Activated CD4-positive, alpha-beta T cell treated with anti-CD3 and anti-CD28 coated beads, Interleukin-2, Interleukin-4, amounts not matched to agents 100 ng/mL and 50 ng/mL, durations not matched to agents 16 hours and 8 hours (primary cell): Measurements from ENCODE around the gene TLE4.
A peak's percentile ranks its signal among the peaks of the same experiment; 100 is the strongest.
"Not testable (repeated sequence)": the region's sequence is repeated elsewhere in the genome, so short reads cannot be mapped to it uniquely, and the experiment has no call there.

ENCODE experiments used
- DNase-seq: peaks from one replicate; pipeline ENCODE4 v3.0.0-alpha.2; 2020; ENCODE audit warnings: low spot score

Gene TLE4

GRCh38 chr9:79603222-79603920, 31.6 kb downstream of the TLE4 start:
- DNase-seq: no peak

DNA sequence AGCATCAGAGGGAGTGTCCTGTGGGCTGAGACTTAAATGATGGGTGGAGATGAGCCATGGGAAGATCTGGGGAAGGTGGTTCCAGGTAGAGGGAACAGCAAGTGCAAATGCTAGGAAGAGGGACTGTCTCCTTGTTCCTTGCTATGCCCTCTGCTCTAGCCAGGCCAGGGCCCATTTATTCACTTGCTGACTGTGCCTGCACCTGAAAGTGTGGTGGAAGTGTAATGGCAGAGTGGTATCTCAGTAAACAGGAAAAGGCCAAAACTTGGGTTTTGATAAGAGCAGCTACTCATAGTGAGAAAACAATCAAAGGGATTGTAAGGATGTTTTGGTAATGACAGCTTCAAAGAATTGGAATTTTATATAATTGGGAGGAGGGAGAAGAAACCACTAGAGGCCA, 32.4 kb downstream of the TLE4 start:
- no peak for DNase-seq

DNA sequence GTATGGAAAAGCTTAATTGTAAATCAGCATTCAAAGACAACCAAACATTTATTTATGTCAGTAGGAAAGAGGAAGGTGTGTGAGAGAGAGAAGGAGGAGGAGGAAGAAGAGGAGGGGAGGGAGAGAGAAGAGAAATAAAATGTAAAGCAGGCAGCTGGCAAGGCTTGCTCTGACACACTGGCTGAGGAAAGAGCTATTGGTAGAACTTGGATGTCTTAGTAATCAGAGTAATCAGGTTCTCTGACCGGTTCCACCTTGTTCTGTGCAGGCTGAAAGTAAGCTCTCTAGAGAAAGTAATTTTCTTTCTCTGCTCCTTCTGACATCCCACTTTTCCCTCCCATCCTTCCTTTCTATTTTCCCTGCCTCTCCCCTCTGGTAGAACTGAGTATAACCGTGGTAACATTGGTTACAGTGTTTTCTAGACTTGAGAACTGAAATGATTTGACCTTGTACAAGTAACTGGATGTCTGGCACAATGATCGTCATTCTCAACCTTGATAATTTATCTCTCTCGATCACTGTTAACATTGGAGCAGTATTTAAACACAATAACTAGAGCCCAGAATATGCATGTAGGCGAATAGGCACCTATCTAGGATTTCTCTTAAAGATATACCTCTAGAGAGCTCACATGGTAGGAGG, 33.3 kb downstream of the TLE4 start:
- no peak for DNase-seq

GRCh38 chr9:79606529-79606928, 34.8 kb downstream of the TLE4 start:
- DNase-seq: not testable (repeated sequence)

DNA sequence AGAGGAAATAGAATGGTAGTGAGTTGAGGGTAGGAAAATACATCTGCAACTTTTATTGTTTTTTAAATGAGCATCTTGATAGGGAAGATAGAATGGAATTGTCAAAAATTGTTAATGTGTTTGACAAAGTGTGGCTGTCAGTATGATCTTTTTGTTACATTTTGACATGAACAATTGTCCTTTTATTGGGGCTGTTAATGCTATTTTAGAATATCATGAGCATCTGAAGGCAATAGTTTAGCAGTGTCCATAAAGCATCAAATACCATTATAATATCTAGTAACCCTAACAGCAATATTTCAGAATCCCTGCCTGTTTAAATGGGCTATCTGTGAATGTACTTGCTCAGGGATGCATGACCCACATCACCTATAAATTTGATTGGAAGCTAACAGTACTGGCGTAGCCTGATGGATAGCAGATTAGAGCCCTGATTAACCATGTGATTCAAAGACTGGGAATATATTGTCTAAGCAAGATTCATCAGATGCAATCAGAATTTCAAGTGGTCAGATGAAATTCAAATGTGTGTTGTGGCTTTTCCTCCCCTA, 37.8 kb downstream of the TLE4 start:
- no peak for DNase-seq

DNA sequence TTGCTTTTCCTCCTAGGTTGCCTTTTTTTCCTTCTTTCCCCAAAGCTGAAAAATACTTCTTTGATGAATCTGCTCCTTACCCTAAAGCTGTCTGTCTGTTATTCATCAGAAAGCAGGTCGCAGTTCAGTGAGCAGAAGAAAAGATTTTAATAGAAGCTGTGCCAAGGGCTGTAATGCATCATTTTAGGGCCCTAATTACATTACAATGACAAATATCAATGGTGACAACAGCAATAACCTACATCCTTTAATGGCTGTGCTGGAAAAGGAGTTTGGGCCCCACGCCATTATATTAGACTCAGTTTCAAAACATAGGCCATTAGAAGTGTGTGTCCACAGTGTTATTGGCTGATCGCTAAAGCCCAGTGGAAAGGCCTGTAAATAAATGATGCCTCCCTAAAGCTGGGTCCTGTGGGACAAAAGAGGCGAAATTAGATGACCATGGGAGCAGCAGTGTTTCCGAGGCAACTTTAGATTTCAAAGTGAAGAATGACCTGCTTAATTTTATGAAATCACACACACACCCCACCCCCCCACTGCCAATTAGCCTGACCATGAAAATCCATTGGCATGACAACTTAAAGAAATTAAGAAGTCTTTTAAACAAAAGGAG, 38.4 kb downstream of the TLE4 start:
- DNase-seq: no peak

- DNase-seq: no peak
Observed at GRCh38 chr9:79610791-79611614, 39.2 kb downstream of the TLE4 start.

DNA sequence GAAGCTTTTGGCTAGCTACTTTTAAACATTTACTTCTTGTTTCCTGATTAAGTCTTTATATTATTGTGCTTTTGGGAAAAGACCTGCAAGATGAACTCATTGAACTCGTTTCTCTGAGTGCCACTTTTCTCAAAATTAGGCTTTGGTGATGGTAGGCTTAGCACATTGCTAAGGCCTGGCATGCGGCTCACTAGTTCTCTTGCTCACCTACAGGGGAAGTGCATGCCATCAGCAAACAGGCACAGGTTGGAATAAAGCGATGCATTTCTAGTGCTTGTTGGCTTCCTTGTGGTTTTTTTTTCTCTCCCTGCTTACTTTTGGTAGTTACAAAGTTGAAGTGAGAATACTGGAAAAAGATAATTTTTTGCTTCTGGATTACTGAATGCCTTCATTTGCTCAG, 41.4 kb downstream of the TLE4 start:
- DNase-seq: no peak

DNA sequence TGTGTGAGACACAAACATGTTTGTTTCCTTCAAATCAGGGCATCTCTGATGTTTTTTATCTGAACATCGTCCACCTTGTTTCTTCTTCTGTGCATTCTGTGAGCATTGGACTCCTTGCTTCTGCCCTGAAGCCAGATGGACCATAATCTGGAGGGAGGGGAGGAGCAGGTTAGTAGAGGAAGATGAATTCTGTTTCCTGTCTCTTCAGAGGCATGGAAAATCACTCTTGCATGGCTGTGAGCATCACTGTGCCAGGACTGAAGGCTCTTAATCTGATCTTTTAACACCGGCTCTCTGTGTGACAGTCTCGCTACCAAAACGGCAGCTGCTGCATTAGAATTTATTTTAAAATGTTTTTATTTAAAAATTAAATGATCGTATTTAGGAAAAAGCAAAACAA, 43.3 kb downstream of the TLE4 start:
- no peak for DNase-seq

- DNase-seq: no peak
Observed at GRCh38 chr9:79616013-79616412, 44.2 kb downstream of the TLE4 start.

- DNase-seq: no peak
Observed at GRCh38 chr9:79616971-79617370, 45.2 kb downstream of the TLE4 start.

DNA sequence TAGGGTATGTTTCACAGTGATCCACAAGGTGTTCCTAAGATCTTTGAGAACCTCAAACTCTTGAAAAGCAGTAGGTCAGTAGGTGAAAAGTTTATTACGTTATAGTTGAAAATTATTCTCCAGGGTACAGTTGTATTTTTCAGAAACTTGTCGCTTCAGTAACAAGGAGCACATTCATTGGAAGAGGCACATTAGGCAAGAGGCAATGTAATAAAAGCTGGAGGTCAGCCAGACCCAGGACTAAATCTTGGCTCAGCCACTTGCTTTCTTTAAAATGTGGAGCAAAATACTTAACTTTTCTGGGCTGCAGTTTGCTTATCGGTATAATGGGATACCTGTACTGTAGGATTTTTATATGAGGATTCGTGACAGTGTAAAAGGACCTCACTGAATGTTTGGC, 45.6 kb downstream of the TLE4 start:
- no peak for DNase-seq

- no peak for DNase-seq
Observed at GRCh38 chr9:79619930-79620329, 48.2 kb downstream of the TLE4 start.

- no peak for DNase-seq
Observed at GRCh38 chr9:79621916-79622575, 50.3 kb downstream of the TLE4 start.

GRCh38 chr9:79623799-79624721, 52.3 kb downstream of the TLE4 start:
- DNase-seq: peak; percentile 70

- no peak for DNase-seq
Observed at GRCh38 chr9:79629721-79630120, 58.0 kb downstream of the TLE4 start.

DNA sequence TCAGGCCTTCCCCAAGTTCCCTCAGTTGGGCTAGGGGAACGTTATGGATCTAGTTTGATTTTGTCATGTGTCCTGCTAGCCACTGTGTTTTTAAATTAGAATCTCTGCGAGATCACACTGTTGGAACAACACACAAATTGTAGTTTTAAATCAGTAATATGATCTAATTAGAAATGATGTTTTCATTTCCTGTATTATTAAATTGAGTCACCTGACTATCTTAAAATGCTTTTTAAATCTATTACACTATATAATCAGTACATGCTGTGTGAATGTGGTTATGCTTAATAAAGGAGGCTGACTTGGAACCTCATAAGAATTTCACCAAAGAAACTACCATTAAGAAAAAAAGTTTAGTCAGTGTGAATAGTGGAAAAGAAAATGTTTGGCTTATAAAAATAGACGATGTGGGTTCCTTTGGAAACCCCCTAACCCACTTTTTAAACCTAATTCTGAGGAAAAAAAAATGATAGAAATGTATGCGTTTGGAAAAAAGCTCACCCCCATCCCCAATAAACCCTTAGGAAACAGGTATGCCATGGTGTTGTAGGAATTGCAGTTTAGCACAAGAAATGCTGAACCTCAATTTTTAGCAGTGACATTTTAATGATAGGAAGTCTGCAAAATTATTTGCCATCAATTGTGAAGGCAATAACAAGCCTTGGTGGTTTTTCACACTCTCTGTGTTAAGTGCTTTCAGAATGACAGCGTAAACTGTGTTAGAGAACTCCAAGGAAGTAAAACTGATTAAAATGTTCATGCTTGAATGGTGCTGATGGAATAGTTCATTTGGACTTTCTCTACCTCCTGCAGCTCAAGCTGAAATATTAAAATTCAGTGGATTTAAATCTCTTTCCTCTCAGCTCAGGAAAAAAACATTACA, 59.0 kb downstream of the TLE4 start:
- DNase-seq: peak; percentile 76

DNA sequence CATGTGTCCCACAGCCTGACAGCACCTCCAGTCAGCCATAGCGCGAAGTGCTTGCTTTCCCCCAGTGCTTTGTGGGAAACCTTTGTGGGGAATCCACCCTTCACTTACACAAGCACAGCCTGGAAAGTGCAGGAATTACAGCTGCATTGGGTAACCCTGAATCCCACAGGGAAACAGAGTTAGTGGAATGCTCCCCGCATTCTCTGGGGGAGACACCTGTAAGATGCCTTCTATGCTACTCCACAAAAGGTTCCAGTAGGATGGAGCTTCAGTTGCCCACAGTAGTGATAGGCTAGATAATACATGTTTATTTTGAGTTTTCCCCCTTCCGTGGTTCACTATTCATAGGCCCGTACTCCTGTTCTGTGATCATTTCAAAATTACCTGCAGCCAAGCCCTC, 60.3 kb downstream of the TLE4 start:
- no peak for DNase-seq

DNA sequence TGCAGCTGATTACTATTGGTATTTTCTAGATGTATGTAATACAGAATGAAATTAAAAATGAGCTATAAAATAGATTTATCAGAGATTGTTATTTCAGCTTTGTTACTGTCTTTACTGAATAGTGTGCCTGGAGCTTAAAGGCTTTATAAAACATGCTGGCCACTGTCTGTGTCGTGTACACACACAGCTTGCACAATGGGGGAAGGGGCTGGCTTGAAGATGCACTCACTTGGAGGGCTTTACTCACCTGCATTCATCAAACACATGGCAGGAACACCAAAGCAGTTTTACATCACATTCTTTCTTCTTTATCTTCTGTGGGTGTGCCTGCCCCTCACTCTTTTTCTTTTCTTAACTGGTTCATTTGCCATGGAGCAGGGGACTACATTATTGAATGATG, 60.9 kb downstream of the TLE4 start:
- DNase-seq: no peak

DNA sequence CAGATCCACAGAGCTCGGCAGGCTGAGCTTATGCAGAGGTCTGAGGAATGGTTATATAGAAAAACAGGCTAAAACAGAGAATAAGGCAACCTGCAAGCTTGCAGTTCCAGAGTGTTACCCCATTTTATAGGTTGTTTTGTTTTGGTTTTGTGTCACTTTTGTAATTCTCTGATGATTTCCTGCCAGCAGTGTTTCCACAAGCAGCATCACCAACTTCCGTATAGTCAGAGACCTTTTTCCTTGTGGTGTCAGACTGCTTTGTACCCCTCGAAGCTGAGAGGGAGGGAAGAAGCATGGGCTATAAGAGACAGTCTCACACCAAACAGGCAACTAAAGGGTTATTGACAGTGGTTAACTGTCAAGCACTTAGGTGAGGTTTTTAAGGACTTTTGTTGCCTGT, 61.8 kb downstream of the TLE4 start:
- DNase-seq: peak; percentile 31
